ENCODE results near the gene DNASE1L3.

DNASE1L3 gene

GRCh38 chr3:58150130-58150809, 60.5 kb downstream of the DNASE1L3 start:
- Histone ChIP-seq H3K27me3 (replicated peaks) (no peaks in the 10 kb centered on the region), H3K27ac (no peak overlapping the region), H3K4me3 (ENCODE audit: low read depth, low read length) (no peak overlapping the region), H3K36me3 (replicated peaks) (peaks cover 99% of the 10 kb centered on the region)
- in situ Hi-C loops (cut with HindIII; ENCODE audit: low pct_ligation_motif_present, low sequenced_read_pairs) = loop anchor here (25.0 kb wide), 1 partner anchor 138 kb away; the partner anchor contains the start of gene FLNB
- TF ChIP-seq CTCF (IDR thresholded peaks at IDR 0.05; ENCODE audit: low read depth, low read length, missing control alignments) = no peak
- no peak for DNase-seq

- no peaks in the 10 kb centered on the region for H3K27me3 ChIP-seq (replicated peaks)
- no peak overlapping the region for H3K27ac ChIP-seq
- peaks cover 94% of the 10 kb centered on the region for H3K36me3 ChIP-seq (replicated peaks)
- no peak for TF ChIP-seq CTCF (IDR thresholded peaks at IDR 0.05; ENCODE audit: low read depth, low read length, missing control alignments)
- in situ Hi-C loops (cut with HindIII; ENCODE audit: low pct_ligation_motif_present, low sequenced_read_pairs) = no loop called here
- H3K4me3 ChIP-seq (ENCODE audit: low read depth, low read length) = no peak overlapping the region
- no peak for DNase-seq
These were observed 62.7 kb downstream of the DNASE1L3 start for GRCh38 chr3:58148049-58148448.

GRCh38 chr3:58144478-58145325, 66.1 kb downstream of the DNASE1L3 start:
- Histone ChIP-seq H3K4me3 (ENCODE audit: low read depth, low read length) (no peak overlapping the region), H3K27me3 (replicated peaks) (no peaks in the 10 kb centered on the region), H3K36me3 (replicated peaks) (peaks cover 93% of the 10 kb centered on the region), H3K27ac (no peak overlapping the region)
- TF ChIP-seq CTCF (IDR thresholded peaks at IDR 0.05; ENCODE audit: low read depth, low read length, missing control alignments) = no peak
- DNase-seq = no peak
- in situ Hi-C loops (cut with HindIII; ENCODE audit: low pct_ligation_motif_present, low sequenced_read_pairs) = no loop called here

GRCh38 chr3:58143417-58144055, 67.2 kb downstream of the DNASE1L3 start:
- DNase-seq = no peak
- Histone ChIP-seq H3K4me3 (ENCODE audit: low read depth, low read length) (no peak overlapping the region), H3K36me3 (replicated peaks) (peaks cover 93% of the 10 kb centered on the region), H3K27ac (no peak overlapping the region), H3K27me3 (replicated peaks) (no peaks in the 10 kb centered on the region)
- in situ Hi-C loops (cut with HindIII; ENCODE audit: low pct_ligation_motif_present, low sequenced_read_pairs) = no loop called here
- TF ChIP-seq CTCF (IDR thresholded peaks at IDR 0.05; ENCODE audit: low read depth, low read length, missing control alignments) = no peak

Measured in brain microvascular endothelial cell (primary cell).